GM12875 (cell line): ENCODE data around the gene PSORS1C2.

Experiments
- H3K4me3 ChIP-seq: one replicate; pipeline ENCODE4 v1.5.1; 2011; ENCODE audit warnings: low read depth, low read length, control low read depth
- CTCF ChIP-seq: IDR thresholded peaks from 2 replicates; pipeline ENCODE4 v1.5.1; 2011; ENCODE audit warnings: low read depth, mild to moderate bottlenecking, control low read depth, inconsistent platforms, low read length, moderate library complexity, borderline replicate concordance; ENCODE audit not compliant: insufficient read depth

PSORS1C2 gene

GRCh38 chr6:31178143-31179041, 39.5 kb upstream of the PSORS1C2 start:
- H3K4me3 ChIP-seq: no peak overlapping the region
- no peak for TF ChIP-seq CTCF

GRCh38 chr6:31175971-31176370, 37.1 kb upstream of the PSORS1C2 start:
- no peak for TF ChIP-seq CTCF
- H3K4me3 ChIP-seq: no peak overlapping the region

GRCh38 chr6:31174378-31174777, 35.5 kb upstream of the PSORS1C2 start:
- no peak overlapping the region for H3K4me3 ChIP-seq
- no peak for TF ChIP-seq CTCF

- TF ChIP-seq CTCF: no peak
- H3K4me3 ChIP-seq: no peak overlapping the region
Observed at GRCh38 chr6:31173406-31173805, 34.5 kb upstream of the PSORS1C2 start.

GRCh38 chr6:31172973-31173384, 34.1 kb upstream of the PSORS1C2 start:
- TF ChIP-seq CTCF: no peak
- no peak overlapping the region for H3K4me3 ChIP-seq

GRCh38 chr6:31171931-31172905, 33.4 kb upstream of the PSORS1C2 start:
- H3K4me3 ChIP-seq: no peak overlapping the region
- no peak for TF ChIP-seq CTCF
